C1 segment of cervical spinal cord (tissue), 14 donors: ENCODE data around the gene CBFA2T2.

ENCODE experiments used
- DNase-seq, 14 donors: peaks; one replicate each; lab custom pipeline; 2025; lab: John Stamatoyannopoulos, UW

Gene CBFA2T2

DNA sequence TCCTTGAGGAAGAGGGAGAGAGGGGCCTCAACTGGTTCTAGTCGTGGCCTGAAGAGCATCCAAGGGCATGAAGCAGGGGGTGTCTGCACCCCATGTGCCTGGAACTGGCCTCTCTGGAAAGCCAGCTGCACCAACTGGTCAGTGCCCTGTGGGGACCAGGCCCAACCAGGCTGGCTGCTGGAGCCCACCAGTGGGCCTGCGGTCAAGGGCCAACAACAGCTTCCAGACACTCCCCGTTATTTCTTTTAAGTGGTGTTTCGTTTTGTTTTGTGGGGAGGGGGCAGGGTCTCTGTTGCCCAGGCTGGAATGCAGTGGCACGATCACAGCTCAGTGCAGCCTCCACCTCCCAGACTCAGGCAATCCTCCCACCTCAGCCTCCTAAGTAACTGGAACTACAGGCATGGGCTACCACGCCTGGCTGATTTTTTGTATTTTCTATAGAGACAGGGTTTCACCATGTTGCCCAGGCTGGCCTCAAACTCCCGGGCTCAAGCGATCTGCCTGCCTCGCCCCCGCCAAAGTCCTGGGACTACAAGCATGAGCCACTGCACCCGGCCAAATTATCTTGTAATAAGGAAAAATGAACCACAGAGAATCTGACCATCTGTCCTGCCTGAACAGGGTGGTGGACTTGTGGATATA is 160.3 kb downstream of the CBFA2T2 start:
- DNase-seq, result no peak

DNA sequence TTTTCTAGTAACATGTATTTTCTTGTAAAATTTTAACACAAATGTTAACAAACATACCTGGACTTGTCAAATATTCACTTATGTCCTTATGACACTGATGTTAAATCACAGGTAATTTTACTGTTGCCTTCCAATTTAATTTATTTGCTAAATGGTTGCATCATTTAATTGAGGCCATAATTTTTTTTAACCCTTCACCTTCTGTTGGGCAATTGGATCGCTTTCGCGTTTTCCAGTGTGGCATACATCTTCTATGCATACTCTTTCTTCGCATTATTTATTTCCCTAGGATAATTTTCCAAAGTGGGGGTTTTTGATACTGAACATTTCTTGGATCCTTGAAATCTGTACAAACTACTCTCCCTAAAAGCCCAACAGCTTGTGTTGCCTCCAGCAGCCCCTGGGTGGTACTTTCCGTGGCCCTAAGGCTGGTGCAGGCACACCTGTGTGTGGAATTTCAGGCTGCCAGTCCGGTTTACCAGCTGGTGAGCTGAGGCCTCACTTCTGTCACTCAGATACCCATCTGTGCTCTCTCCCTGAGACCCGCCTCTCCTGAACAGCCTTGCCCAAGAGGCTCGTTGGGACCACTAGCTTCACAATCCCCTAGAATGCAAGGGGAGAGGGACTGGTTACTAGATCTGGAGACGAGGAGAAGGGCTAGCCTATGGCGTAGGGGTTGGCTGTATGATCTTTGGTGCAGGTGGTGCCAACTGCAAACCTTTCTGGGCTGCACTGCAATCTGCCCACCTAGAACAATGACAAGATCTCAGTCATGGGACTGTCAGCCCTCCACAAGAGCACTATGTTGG is 161.1 kb downstream of the CBFA2T2 start:
- no peak for DNase-seq

DNA sequence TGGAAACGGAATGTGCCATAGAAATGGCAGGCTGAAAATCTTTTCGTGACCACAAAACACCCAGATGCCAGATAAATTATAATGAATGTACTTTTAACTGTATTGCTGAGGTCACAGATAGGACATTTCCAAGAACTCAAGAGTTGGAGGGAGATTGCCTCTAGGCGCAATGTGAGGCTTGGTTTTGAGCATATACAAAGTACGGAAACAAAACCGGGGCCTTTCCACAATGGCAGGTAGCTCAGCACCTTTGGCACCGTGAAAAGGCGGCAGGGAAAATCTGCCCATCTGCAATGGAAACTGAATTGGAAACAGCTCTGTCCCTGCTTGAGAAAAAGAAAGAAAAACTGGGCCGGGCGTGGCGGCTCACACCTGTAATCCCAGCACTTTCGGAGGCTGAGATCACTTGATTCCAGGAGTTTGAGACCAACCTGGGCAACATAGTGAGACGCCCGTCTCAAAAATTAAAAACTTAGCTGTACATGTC is 161.7 kb downstream of the CBFA2T2 start:
- DNase-seq, result no peak

DNA sequence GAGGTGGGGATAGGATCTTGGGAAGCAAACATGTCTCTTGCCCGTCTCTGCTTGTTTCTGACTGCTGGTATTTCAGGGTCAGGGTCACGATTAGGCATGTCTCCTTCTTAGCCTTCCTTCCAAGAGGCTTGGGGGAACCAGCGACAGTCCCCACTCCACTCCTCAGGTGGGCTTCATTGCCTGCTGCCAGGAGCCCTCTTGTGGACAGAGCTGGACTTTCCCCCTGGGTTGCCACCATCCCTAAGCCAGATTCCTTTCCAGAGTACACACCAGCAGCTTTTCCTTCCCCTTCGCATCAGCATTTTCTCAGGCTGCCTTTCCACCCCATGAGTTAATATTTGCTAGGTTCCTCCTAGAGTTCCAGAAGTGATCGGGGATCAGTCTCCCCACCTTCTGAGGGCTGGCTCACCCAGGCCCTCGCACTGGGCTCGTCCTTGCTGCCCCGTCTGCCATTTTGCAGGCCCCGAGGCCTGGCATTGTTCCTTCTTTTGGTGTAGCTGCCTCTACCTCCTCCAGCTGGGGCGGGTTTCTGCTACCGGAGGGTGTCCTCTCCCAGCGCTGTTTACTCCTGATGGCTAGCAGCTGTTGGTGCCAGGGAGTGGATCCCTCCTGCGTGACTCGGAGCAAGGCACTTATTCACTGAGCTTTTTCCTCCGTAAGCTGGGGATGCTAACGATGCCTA is 163.5 kb downstream of the CBFA2T2 start:
- DNase-seq, result peak in 11 of 14 donors; percentile 8 to 62 (median 31)

DNA sequence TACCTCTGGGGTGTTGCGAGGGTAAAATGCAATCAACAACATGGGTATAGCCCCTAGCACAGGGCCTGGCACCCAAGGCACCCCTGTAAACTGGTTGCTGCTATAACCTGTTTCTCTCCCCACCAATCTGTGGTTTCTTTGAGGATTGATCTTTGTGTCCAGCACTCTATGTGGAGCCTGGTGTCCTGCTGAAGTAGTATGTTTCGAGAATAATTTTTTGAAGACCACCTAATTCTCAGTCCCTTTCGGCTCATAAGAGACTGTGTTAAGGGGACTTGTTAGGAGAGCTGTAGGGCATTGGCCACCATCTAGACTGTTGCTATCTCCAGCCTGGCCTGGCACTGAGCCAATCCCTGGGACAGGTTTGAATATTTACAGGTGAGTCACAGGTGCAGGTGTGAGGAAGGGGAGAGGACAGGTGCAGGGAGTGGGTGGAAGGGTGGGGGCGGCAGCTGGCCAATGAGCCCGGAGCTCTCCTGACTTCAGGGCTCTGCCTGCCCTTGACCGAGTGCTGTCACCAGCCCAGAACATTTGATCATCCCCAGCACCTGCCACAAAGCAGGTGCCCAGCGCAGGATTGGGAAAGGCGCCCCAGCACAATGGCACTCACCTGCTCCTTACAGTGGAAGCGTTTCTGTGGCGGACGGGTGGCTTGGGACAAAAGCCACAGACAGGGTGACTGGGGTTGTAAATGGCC is 164.2 kb downstream of the CBFA2T2 start:
- DNase-seq, result peak in 1 of 14 donors; percentile 19

DNA sequence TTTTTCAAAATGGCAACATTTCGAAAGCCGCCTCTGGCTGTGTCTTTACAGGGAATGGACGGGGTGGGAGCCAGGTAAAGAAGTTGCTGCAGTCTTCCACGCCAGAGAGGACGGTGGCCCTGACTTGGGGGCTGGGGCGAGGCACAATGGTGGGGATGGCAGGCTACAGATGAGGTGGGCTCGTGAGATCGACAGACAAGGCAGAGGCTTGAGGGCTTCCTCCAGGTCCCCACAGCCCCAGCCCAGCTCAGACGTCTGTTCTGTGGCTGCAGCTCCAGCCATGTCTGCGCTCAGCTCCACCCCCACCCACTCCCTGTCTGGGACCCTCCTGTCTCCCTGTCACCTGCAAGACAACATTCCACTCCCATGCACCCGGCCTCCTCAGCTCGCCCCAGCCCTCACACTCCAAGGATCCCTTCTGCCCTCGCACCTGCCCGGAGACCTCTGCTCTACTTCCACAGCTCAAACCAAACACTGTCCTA is 164.8 kb downstream of the CBFA2T2 start:
- DNase-seq, result no peak

DNA sequence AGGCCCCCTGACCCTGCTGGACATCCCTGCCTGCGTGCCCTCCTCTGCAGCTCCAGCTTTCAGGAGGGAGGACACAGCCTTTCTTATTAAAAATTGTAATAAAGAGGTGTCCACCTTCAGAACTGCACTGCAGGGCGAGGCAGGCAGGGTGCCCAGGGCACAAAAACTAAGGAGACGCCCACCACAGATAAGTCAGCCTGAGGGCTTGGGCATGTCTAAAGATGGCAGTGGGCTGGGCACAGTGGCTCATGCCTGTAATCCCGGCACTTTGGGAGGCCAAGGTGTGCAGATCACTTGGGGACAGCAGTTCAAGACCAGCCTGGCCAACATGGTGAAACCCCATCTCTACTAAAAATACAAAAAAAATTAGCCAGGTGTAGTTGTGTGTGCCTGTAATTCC is 165.3 kb downstream of the CBFA2T2 start:
- no peak for DNase-seq

DNA sequence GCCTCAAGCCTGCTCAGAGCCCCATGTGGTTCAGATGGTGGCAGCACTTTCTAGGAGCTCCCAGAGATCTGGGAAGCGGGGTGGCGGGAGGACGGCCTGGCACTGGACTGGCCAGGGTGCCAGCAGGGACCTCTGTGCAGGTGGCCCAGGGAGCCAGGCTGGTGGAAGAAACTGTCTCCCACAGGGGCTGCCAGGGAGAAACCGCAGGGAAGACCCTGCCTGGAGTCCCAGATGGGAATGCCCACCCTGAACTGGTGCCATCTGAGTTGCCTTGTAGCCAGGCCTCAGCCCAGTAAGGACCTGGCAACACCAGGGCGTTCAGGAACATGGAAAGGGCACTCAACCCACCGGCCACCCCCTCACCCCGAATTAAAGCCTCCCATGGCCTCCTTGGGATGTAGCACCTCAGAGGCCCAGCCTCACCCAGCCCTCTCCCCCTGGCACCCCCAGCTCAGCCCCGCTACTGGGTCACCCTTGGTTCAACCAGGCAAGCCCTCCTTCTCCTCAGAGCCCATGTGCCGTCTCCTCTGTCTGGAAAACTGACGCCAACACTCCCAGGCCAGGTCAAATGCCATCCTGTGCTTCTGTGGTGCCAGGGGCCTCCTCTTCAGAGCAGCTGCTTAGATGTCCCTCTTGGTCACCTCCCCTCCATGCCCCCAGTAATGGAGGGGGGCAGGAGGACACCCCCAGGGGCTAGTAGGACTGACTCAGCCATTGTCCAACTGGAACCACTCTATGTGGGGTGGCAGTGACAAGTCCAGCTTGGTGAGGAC is 166.3 kb downstream of the CBFA2T2 start:
- DNase-seq, result no peak

DNA sequence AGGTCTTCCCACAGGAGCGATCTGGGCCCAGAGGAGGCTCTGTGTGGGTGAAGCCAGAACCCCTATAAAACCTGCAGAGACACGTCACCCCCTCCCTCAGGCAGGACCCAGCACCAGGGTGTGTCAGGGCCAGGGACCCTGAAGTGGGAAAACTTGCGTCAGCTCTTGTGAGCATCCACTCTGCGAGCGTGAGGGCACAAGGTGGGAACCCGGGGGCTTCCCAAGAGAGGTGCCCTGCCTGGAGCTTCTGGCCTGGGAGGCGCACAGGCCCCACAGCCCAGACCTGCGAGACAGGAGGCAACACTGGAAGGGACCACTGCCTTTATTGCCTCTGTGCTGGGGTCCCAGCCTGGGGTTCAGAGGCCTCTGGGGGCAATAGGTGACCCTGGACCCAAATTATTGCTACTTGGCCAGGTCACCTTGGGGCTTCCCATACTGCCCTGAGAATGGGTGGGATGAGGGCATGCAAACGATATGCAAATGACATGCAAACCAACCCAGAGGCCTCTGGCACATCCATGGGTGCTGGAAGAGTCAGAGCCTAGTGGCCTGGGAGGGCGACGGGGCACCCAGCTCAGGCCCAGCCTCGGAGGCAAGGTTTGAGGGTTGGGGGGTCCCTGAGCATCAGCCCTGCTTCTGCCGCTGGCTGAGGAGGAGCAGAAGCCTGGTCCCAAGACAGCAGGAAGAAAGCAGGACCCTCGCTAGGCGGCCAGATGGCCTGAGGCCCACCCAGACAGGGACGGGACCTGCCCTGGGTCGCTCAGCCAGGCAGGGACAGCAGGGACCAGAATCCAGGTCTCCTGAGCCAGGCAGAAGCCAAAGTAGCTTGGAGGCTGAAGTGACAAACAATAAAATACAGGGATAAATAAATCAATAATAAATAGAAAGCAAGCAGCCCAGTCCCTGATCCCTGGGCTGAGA is 167.1 kb downstream of the CBFA2T2 start:
- DNase-seq, result no peak

DNA sequence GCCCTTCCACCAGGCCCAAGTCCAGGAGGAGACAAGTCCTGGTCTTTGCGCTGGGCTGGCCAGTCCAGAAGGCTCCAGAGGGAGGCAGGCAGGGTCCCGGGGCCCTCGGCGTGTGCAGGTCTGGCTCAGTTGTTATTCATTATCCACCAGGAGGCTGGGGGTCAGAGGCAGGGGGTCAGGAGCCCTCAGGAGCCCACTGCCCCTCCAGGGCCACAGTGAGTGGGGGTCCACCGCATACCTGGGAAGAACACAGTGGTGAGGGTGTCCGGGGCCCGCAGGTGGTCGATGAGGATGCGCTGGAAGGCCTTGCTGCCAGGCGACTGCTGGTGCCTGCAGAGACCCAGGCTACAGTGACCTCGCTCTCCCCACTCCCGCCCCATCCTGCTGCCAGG is 167.8 kb downstream of the CBFA2T2 start:
- DNase-seq, result no peak

DNA sequence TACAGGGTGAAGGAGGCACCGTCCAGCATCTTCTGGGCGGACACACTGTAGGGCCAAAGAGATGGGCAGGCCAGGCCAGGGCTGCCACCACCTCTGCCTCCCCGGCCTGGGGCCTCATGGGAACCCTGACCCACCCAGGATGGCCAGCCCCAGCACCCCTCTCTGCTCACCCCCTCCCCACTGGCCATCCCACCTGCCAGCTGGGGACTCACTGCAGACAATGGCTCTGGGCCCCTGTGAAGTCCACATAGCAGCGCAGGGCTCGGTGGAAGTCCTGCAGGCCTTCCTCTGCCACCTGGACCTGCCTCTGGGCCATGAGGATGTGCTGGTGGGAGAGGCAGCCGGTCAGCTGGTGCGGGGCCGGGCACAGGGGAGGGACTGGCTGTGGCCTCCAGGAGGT is 168.6 kb downstream of the CBFA2T2 start:
- DNase-seq, result no peak

DNA sequence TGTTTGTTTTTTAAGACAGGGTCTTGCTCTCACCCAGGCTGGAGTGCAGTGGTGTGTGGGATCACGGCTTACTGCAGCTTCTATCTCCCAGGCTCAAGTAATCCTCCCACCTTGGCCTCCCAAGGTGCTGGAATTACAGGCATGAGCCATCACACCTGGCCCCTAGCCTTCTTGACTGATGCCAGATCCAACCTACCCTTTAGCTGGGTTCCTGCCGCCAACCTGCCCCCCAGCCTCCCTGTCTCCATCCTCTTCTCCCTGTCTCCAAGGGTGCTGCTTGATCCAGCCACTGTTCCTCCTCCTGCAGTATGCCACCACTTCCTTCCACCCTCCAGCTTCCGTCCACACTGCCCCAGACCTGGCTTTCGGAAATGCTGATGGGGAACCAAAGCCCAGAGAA is 169.0 kb downstream of the CBFA2T2 start:
- no peak for DNase-seq

DNA sequence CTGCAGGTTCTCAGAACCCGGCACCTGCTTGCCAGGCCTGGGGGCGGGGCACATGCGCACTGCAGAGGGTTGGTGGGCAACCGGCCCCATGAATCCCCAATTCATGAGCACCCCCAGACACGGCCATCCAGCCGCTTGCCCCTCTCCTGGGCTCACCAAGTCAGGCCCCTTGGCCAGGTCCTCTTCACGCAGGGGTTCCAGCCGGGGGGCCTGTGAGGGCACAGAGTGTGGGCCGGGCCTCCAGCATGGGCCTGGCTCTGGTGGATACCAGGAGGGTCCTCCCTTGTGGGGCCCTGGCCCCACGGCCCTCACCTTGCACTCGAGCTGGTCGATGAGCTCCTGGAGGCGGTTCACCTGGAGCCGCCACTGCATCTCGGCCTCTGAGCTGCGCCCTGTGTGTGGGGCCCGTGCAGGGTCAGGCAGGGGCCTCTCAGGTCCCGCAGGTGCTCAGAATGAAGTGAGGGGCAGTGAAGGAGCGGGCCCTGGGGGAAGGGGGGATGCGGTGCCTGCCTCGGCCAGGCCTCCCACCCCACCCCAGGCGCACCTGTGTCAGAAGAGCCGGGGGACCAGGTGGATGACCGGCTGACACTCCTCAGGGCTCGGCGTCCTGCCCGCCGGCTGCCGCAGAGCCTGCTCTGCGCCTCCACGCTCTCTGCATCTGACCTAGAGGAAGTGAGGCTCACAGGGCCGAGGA is 169.6 kb downstream of the CBFA2T2 start:
- no peak for DNase-seq

DNA sequence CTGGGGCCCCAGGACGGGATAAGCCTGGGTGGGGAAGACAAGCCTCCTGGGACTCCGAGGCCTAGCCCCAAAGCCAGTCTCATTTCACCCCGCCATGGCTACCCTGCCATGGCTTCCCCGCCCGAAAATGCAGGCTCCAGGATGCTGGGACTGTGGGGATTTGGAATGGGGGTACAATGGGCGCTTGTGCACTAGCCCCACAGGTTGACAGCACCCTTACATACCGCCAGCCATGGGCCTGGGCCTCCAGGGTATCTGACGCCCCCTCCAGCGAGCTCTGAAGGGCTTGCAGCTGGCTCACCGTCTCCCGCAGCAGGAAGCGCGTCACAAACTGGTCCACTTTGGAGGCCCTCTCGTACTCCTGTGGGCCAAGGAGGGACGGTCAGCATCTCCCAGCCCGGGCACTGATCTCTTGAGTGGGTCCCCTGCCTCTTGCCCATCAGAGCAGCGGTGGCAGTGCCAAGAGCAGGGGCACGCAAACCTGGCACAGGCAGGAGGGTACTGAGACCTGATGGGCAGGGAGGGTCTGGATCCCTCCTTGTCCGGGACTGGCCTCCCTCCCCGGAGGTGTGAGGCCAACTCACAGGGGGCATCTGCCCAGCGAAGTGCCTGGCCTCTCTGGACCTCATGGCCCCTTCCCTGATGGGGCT is 170.3 kb downstream of the CBFA2T2 start:
- no peak for DNase-seq

DNA sequence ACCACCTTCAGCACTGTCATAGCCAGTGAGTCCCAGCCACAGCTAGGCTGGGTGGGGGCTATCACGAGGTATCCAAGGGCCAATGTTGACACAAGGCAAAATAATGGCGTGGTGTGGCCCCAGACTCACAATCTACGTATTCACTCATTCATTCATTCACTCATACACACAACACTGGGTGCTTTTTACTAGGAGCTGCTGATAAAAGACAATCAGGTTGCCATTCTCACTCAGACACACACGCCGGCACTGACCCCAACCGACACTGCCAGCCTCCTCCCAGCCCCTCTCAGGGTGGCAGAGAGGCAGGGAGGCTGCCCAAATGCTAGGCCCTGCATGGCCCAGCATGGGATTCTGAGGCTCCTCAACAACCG is 170.8 kb downstream of the CBFA2T2 start:
- DNase-seq, result no peak

DNA sequence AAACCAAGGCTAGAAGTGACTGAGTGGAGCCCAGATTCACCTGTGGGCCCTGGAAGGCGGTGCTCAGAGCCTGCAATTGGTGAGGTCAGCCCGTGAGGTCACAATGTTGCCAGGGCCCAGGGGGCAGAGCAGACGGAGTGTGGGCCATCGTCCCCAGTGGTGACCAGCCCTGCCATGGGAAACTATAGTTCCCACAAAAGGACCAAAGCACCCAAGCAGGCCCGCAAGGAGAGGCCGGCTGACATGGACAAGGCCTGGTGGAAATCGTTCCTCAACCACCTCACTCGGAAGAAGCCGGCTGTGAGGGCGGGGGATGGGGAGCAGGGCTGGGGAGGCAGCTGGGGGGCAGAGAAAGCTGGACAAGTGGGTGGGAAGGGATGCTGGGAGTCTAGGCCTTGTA is 172.3 kb downstream of the CBFA2T2 start, which contains the start of gene C20orf144:
Gene C20orf144, plus strand, starts transcription at position 156 of the 400 bp plus-strand sequence. Its CDS starts 19 bp downstream, at position 175.
- DNase-seq, result no peak

DNA sequence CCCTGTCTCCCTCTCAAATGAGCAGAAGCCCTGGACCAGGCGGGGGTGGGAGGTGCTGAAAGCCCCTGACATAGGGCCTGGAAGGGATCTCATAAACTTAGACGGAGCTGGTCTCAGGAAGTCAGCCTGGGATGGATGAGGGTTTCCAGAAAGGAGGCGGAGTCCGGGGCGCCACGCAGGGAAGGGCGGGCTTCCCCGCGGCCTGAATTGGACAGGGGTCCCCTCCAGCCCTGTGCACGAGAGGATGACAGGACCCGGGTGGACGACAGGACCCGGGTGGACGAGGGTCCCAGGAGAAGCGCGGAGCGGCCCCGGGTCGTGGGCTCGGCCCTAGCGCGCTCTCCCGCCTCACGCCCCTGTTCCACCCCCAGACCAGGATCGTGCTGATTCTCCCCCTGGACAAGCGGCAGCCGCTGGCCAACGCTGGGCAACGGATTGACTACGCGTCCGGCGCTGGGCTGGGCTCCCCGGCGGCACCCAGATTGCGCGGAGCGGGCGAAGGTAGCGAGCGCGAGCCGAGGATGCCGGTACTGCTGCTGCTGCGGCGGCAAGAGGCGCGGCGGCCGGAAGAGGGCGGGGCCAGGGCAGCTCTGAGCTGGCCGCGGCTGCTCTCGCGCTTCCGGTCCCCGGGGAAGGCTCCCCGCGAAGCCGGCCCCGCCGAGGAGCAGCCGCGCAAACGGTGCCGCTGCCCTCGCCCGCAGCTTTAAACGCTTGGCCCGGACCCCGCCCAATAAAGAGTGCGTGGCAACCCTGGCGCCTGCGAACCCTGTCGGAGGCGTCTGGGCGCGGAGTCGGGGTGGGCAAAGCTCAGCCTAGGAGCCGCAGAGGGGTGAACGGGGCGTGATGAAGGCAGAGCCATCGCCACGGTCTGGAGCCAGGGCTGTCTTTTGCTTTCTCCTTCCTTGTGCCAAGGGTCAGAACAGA is 173.5 kb downstream of the CBFA2T2 start:
- peak in 13 of 14 donors; percentile 34 to 85 (median 56) for DNase-seq
